Measurements from ENCODE around the gene GNB4. TPM values are rescaled to one million over a fixed set of nuclear protein-coding genes. Genes with fewer than 3 reads are reported as not detected.

GNB4 gene
- total and polyA plus RNA-seq, 10 donors, result 5.5 to 47.5 (median 41.5) TPM

- DNase-seq, result no peak
- 92 to 100% (median 95%) methylated on average over 3 of the region's 3 CpGs for WGBS, 5 donors
- Histone ChIP-seq H3K9me3 (peaks cover 0 to 18% (median 16%) of the 10 kb centered on the region in 8 donors), H3K27me3 (replicated peaks in 1 of 7) (no peaks in the 10 kb centered on the region), H3K36me3 (no peaks in the 10 kb centered on the region), H3K4me3 (no peak overlapping the region), H3K27ac (no peak overlapping the region), H3K4me1 (no peaks in the 10 kb centered on the region)
- TF ChIP-seq POLR2A (IDR thresholded peaks at IDR 0.05) (no peak), CTCF (IDR thresholded peaks at IDR 0.05 in 8 of 11, conservative IDR thresholded peaks at IDR 0.05 in 3 of 11) (no peak), POLR2AphosphoS5 (IDR thresholded peaks at IDR 0.05) (no peak)
- intact Hi-C loops (cut with DNase I; ENCODE audit: low total_unique reads), result no loop called here
Measured at GRCh38 chr3:179486806-179487205, 35.5 kb upstream of the GNB4 start.

GRCh38 chr3:179482857-179483256 is 31.6 kb upstream of the GNB4 start:
- peak overlapping the region in 3 of 8 donors; percentile 2 to 22 (median 8) for H3K27ac ChIP-seq
- H3K27me3 ChIP-seq (replicated peaks in 1 of 7), result no peaks in the 10 kb centered on the region
- DNase-seq, result no peak
- TF ChIP-seq POLR2A (IDR thresholded peaks at IDR 0.05) (no peak), CTCF (IDR thresholded peaks at IDR 0.05 in 8 of 11, conservative IDR thresholded peaks at IDR 0.05 in 3 of 11) (no peak), POLR2AphosphoS5 (IDR thresholded peaks at IDR 0.05) (no peak)
- H3K9me3 ChIP-seq, result no peaks in the 10 kb centered on the region
- 68 to 85% (median 75%) methylated on average over 3 of the region's 3 CpGs for WGBS, 5 donors
- H3K36me3 ChIP-seq, result no peaks in the 10 kb centered on the region
- no peaks in the 10 kb centered on the region for H3K4me1 ChIP-seq
- no peak overlapping the region for H3K4me3 ChIP-seq
- intact Hi-C loops (cut with DNase I; ENCODE audit: low total_unique reads), result no loop called here

GRCh38 chr3:179476215-179476614 is 24.9 kb upstream of the GNB4 start:
- intact Hi-C loops (cut with DNase I; ENCODE audit: low total_unique reads), result no loop called here
- Histone ChIP-seq H3K27me3 (replicated peaks in 1 of 7) (no peaks in the 10 kb centered on the region), H3K9me3 (no peaks in the 10 kb centered on the region), H3K4me3 (no peak overlapping the region), H3K27ac (no peak overlapping the region), H3K4me1 (peaks cover 0 to 20% (median 10%) of the 10 kb centered on the region in 6 donors), H3K36me3 (no peaks in the 10 kb centered on the region)
- WGBS, 5 donors, result 76 to 98% (median 87%) methylated on average over 2 of the region's 2 CpGs
- TF ChIP-seq POLR2A (IDR thresholded peaks at IDR 0.05) (no peak), CTCF (IDR thresholded peaks at IDR 0.05 in 8 of 11, conservative IDR thresholded peaks at IDR 0.05 in 3 of 11) (no peak), POLR2AphosphoS5 (IDR thresholded peaks at IDR 0.05) (no peak)
- DNase-seq, result no peak

DNA sequence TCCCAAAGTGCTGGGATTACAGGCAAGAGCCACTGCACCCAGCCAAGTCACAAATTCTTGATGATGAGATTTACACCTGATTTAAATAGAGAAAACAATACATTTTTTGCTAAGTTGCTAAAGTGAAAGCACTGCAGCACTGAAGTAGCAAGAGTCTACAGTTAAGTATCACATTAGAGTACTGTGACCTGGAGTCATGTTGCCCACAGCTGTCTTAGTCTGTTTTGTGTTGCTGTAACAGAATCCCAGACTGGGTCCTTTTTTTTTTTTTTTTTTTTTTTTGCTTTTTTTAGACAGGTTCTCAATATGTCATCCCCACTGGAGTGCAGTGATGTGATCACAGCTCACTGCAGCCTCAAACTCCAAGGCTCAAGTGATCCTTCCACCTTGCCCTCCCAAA is 23.2 kb upstream of the GNB4 start:
- no peak for TF ChIP-seq POLR2A (IDR thresholded peaks at IDR 0.05)
- no peak for TF ChIP-seq CTCF (IDR thresholded peaks at IDR 0.05 in 8 of 11, conservative IDR thresholded peaks at IDR 0.05 in 3 of 11)
- no peak for TF ChIP-seq POLR2AphosphoS5 (IDR thresholded peaks at IDR 0.05)
- H3K27ac ChIP-seq, result peak overlapping the region in 7 of 8 donors; percentile 11 to 81 (median 79)
- no peaks in the 10 kb centered on the region for H3K36me3 ChIP-seq
- no peaks in the 10 kb centered on the region for H3K27me3 ChIP-seq (replicated peaks in 1 of 7)
- peaks cover 0 to 20% (median 10%) of the 10 kb centered on the region in 6 donors for H3K4me1 ChIP-seq
- H3K4me3 ChIP-seq, result no peak overlapping the region
- DNase-seq, result no peak
- intact Hi-C loops (cut with DNase I; ENCODE audit: low total_unique reads), result no loop called here
- no peaks in the 10 kb centered on the region for H3K9me3 ChIP-seq
